ENCODE data around the gene CCR7.

The CCR7 gene

GRCh38 chr17:40520991-40521453 is 44.2 kb downstream of the CCR7 start:
- H3K4me3 ChIP-seq (ENCODE audit: low read depth, low read length): no peak overlapping the region
- no peak for TF ChIP-seq CTCF (IDR thresholded peaks at IDR 0.05; ENCODE audit: borderline replicate concordance, insufficient read depth, low read depth, low read length)

DNA sequence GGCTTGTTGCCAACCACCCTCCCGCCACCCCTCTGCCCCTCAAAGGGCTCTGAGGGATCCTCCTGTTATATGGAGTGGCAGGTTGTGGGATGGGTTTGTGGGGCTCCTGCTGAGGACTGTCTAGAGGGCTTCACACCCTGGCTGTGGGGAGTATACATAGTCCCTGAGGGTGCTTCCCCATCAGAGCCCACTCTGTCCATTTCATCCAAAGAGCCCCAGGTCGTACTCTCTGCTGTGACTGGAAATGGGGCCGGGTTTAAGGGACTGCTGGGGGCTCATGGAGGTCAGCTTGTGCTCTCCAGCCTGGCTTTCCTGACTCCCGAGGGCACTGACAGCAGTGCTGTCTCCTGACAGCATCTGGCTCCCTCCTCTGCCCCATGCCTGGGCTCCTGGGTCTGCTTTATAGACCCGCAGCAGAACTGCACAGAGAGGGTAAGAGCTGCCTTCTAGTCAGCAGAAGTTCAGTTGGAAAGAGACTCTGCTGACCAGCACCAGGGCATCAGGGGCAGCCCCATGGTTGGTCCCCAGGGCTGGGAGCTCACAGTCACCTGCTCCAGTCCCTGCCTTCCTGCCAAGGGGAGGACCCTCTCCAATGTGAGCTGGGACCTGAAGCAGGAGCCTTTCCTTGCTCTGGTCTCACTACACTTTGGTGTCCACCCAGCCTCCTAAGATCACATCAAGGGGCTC is 46.0 kb downstream of the CCR7 start:
- TF ChIP-seq CTCF (IDR thresholded peaks at IDR 0.05; ENCODE audit: borderline replicate concordance, insufficient read depth, low read depth, low read length): no peak
- H3K4me3 ChIP-seq (ENCODE audit: low read depth, low read length): no peak overlapping the region

GRCh38 chr17:40518401-40519088 is 46.7 kb downstream of the CCR7 start:
- H3K4me3 ChIP-seq (ENCODE audit: low read depth, low read length): no peak overlapping the region
- no peak for TF ChIP-seq CTCF (IDR thresholded peaks at IDR 0.05; ENCODE audit: borderline replicate concordance, insufficient read depth, low read depth, low read length)

GRCh38 chr17:40517981-40518380 is 47.3 kb downstream of the CCR7 start:
- no peak overlapping the region for H3K4me3 ChIP-seq (ENCODE audit: low read depth, low read length)
- TF ChIP-seq CTCF (IDR thresholded peaks at IDR 0.05; ENCODE audit: borderline replicate concordance, insufficient read depth, low read depth, low read length): no peak

DNA sequence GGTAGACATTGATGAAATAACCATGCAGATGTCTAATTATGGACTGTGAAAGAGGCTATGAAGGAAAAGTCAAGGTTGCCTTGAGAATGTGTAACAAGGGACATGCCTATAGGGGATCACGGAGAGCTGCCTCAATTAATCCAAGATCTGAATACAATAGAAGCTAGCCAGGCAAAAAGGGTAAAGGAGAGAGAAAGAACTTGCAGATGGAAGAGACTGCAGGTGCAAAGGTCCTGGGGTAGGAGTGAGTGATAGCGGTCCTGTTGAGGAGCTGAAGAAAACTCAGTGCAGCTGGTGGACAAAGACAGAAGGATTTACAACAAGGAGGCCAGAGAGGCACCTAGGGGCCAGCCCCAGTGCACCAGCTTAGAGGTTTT is 48.0 kb downstream of the CCR7 start:
- H3K4me3 ChIP-seq (ENCODE audit: low read depth, low read length): no peak overlapping the region
- TF ChIP-seq CTCF (IDR thresholded peaks at IDR 0.05; ENCODE audit: borderline replicate concordance, insufficient read depth, low read depth, low read length): no peak

GRCh38 chr17:40516581-40517285 is 48.5 kb downstream of the CCR7 start:
- H3K4me3 ChIP-seq (ENCODE audit: low read depth, low read length): no peak overlapping the region
- TF ChIP-seq CTCF (IDR thresholded peaks at IDR 0.05; ENCODE audit: borderline replicate concordance, insufficient read depth, low read depth, low read length): no peak
